ENCODE data around the gene ZIC2. TPM values are rescaled to one million over a fixed set of nuclear protein-coding genes. Genes with fewer than 3 reads are reported as not detected.

The ZIC2 gene
- total and polyA plus RNA-seq, 2 of the 8 experiments (the other 6 are each of a cell fraction or from before 2014, with no cell fraction given): 53.2 to 372 TPM

DNA sequence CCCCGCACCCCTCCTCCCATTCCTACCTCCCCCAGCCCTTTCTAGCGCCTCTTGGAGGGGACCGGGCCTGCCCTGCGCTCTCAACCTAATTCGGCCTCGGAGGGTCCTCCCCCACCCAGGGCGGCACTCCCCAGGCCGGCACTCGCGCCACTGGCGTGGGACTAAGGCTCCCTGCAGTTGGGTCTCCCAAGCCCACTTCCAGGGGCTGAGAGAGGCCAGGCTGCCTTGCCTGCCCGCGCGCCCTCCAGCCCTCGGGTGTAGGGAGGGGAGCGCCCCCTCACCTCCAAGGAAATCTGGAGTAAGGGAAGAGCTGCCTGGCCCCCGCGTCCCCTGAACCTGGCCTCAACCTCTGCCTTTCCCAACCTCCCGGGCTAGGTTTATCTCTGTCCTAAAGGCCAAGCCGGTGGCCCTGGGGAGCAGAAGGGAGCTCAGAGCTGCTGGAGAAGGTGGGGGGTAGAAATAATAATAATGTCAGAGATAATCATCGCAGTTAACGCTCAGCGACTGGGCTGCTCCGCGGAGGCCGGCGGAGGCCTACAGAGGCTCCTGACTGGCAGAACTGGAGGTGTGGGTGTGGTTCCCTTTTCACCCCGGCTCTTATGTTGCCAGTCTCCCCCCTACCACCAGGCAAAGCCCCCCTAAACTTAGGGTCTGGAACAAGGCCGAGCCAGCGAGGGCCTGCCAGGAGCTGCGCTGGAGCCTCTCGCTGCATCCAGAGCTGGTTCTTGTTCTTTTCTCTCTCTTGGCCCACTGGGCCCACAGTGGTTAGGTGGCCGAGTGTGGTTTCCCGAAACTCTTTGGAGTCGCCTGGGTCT is 9.6 kb downstream of the ZIC2 start:
- Histone ChIP-seq H2AFZ (ENCODE audit: low read length) (no peak overlapping the region), H3K27ac (ENCODE audit: low read depth, low read length) (no peak overlapping the region), H2BK5ac (ENCODE audit: low read depth, low read length) (peak overlapping the region; percentile 93; the same call in 1 of the 2 replicates), H2BK15ac (ENCODE audit: low read length) (peak overlapping the region; percentile 100; the same call in 1 of the 2 replicates), H4K8ac (ENCODE audit: extremely low read depth, insufficient read depth, low read length) (no peak overlapping the region; the same call in none of the 2 replicates), H4K5ac (ENCODE audit: insufficient read length, low read depth, low read length) (no peak overlapping the region), H2BK12ac (ENCODE audit: low read depth, low read length) (peak overlapping the region; percentile 100), H2BK20ac (ENCODE audit: low read length) (peak overlapping the region; percentile 99; the same call in 1 of the 2 replicates), H3K14ac (ENCODE audit: insufficient read length) (no peak overlapping the region), H3K4me1 (replicated peaks in 1 of 4; ENCODE audit: control insufficient read depth in 3 of 4, insufficient read depth in 4 of 4, low read length in 3 of 4) (peaks cover 10 to 39% (median 28%) of the 10 kb centered on the region in 4 experiments), H3K36me3 (ENCODE audit: control insufficient read depth in 2 of 4, insufficient read depth in 4 of 4, low read length in 3 of 4) (peaks cover 0 to 8% (median under 1%) of the 10 kb centered on the region in 4 experiments; a peak in 4 of 8 replicates), H3K9ac (replicated peaks in 1 of 4; ENCODE audit: extremely low read depth in 1 of 4, low read depth in 3 of 4, low read length in 3 of 4) (peak overlapping the region in 1 of 4 experiments; percentile 18; a peak in 2 of 7 replicates), H4K20me1 (replicated peaks in 1 of 2; ENCODE audit: control insufficient read depth in 1 of 2, insufficient read depth in 2 of 2, low read length in 2 of 2) (peaks cover 0 to under 1% of the 10 kb centered on the region in 2 experiments), H3K9me3 (ENCODE audit: insufficient read depth in 2 of 2, low read depth in 1 of 2, low read length in 1 of 2) (no peaks in the 10 kb centered on the region), H2AK5ac (ENCODE audit: low read depth, low read length) (peak overlapping the region; percentile 99; the same call in 1 of the 2 replicates), H3K79me1 (ENCODE audit: low read depth, low read length) (no peaks in the 10 kb centered on the region), H4K91ac (replicated peaks; ENCODE audit: insufficient read length, low read length) (peak overlapping the region; percentile 99), H2BK120ac (replicated peaks; ENCODE audit: low read depth, low read length) (peak overlapping the region; percentile 11), H3K4me2 (ENCODE audit: insufficient read depth in 1 of 2, low read depth in 2 of 2, low read length in 2 of 2) (peak overlapping the region; percentile 91 to 95), H3K23me2 (ENCODE audit: low read depth, low read length) (peaks cover 22% of the 10 kb centered on the region; the same call in 1 of the 2 replicates), H3K4me3 (ENCODE audit: extremely low read depth in 1 of 4, insufficient read depth in 2 of 4, low read depth in 3 of 4, low read length in 4 of 4) (peak overlapping the region; percentile 31 to 72 (median 40)), H3K27me3 (replicated peaks in 1 of 4; ENCODE audit: control insufficient read depth in 3 of 4, extremely low read depth in 1 of 4, insufficient read depth in 3 of 4, low read length in 3 of 4) (peaks cover 7 to 81% (median 52%) of the 10 kb centered on the region in 4 experiments; a peak in 6 of 7 replicates), H3K23ac (ENCODE audit: insufficient read length) (no peak overlapping the region), H3K18ac (ENCODE audit: extremely low read depth, low read length) (peak overlapping the region; percentile 84), H3K79me2 (ENCODE audit: control insufficient read depth in 1 of 2, insufficient read depth in 2 of 2, low read length in 2 of 2) (peaks cover 0 to 11% of the 10 kb centered on the region in 2 experiments; a peak in 2 of 4 replicates), H3K4ac (replicated peaks; ENCODE audit: insufficient read length, low read depth, low read length) (peak overlapping the region; percentile 97), H3K56ac (replicated peaks; ENCODE audit: insufficient read length, low read depth, low read length) (no peak overlapping the region)
- ChIA-PET CTCF (ENCODE audit: partially characterized antibody) (interaction anchor here (0.7 to 2.5 kb wide), 15 partner anchors 9 to 524 kb away, joined by 3 to 10 read pairs (median 3); no protein-coding TSS in a partner anchor), POLR2A (ENCODE audit: partially characterized antibody) (interaction anchor here (0.6 to 10.0 kb wide), 9 partner anchors 8 to 335 kb away, joined by 3 to 145 read pairs (median 3); partner anchors contain the start of genes ZIC2 and ZIC5)
- WGBS, 2 experiments (ENCODE audit: extremely low coverage in 1 of 2, insufficient coverage in 1 of 2, insufficient read length in 1 of 2, insufficient replicate concordance in 2 of 2, low coverage in 1 of 2, low lambda C conversion rate in 2 of 2, missing lambda C conversion rate in 1 of 2): 4% methylated on average over 24 of the region's 35 CpGs; no CpG with 5 or more reads in 1 of the 2 experiments
- peak in 1 of 2 experiments; percentile 82 for DNase-seq (ENCODE audit: low read depth in 1 of 2, low spot score in 2 of 2)
- no peak for FAIRE-seq
- TF ChIP-seq, protein P1, sequence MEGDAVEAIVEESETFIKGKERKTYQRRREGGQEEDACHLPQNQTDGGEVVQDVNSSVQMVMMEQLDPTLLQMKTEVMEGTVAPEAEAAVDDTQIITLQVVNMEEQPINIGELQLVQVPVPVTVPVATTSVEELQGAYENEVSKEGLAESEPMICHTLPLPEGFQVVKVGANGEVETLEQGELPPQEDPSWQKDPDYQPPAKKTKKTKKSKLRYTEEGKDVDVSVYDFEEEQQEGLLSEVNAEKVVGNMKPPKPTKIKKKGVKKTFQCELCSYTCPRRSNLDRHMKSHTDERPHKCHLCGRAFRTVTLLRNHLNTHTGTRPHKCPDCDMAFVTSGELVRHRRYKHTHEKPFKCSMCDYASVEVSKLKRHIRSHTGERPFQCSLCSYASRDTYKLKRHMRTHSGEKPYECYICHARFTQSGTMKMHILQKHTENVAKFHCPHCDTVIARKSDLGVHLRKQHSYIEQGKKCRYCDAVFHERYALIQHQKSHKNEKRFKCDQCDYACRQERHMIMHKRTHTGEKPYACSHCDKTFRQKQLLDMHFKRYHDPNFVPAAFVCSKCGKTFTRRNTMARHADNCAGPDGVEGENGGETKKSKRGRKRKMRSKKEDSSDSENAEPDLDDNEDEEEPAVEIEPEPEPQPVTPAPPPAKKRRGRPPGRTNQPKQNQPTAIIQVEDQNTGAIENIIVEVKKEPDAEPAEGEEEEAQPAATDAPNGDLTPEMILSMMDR (IDR thresholded peaks at IDR 0.05; ENCODE audit: control extremely low read depth in 1 of 3, insufficient read depth in 1 of 3, low read depth in 1 of 3, low read length in 3 of 3): no peak
- TF ChIP-seq GTF2F1 (IDR thresholded peaks at IDR 0.05; ENCODE audit: borderline replicate concordance, low read depth, low read length) (no peak), SAP30 (IDR thresholded peaks at IDR 0.05; ENCODE audit: insufficient read depth, insufficient replicate concordance, low read length) (no peak), RNF2 (IDR thresholded peaks at IDR 0.05; ENCODE audit: borderline replicate concordance, low read depth, low read length, missing control alignments, poor library complexity, severe bottlenecking) (peak; percentile 31)
- TF ChIP-seq, protein P2, sequence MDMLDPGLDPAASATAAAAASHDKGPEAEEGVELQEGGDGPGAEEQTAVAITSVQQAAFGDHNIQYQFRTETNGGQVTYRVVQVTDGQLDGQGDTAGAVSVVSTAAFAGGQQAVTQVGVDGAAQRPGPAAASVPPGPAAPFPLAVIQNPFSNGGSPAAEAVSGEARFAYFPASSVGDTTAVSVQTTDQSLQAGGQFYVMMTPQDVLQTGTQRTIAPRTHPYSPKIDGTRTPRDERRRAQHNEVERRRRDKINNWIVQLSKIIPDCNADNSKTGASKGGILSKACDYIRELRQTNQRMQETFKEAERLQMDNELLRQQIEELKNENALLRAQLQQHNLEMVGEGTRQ (IDR thresholded peaks at IDR 0.05; ENCODE audit: low read length): no peak
